K562 (cell line): Measurements from ENCODE around the gene IPO5. TPM values are rescaled to one million over a fixed set of nuclear protein-coding genes. Genes with fewer than 3 reads are reported as not detected.
A peak's percentile ranks its signal among the peaks of the same experiment; 100 is the strongest.

Experiments
- ATAC-seq: fragments of 200-7000 bp; cut with Tn5 transposase; 3 replicates; pipeline ENCODE4 v1.9.1; 2020; ENCODE audit warnings: moderate library complexity
- BruUV-seq: library from RNA; stranded (reverse); fragments of 400-500 nt; replicated peaks from 2 replicates; lab custom pipeline; 2021; lab: Mats Ljungman, UMichigan
- CTCF ChIA-PET: fragments of 300-600 bp; formaldehyde crosslinking; extraction: SDS; loops from one replicate; lab custom pipeline; 2021; ENCODE audit warnings: low intra/inter-chr PET ratio; lab: Yijun Ruan, JAX
- POLR2A ChIA-PET: fragments of 300-600, 350-650 bp; sonication (Branson Sonifier 250); formaldehyde crosslinking; extraction: SDS; loops from one replicate; lab custom pipeline; 2021; ENCODE audit warnings: antibody characterized with exemption, inconsistent platforms; lab: Yijun Ruan, JAX
- DNase-seq, 4 experiments: peaks; one replicate each; pipeline versions ENCODE4 v3.0.0 to v3.0.0-alpha.2; 2011 to 2018; ENCODE audit warnings: low spot score in 3 of 4, mixed read lengths in 3 of 4; ENCODE audit errors: extremely low read depth in 1 of 4
- FAIRE-seq: peaks from 2 replicates; lab custom pipeline; 2011; peaks lifted over from hg19 to GRCh38; lab: Jason Lieb, UNC
- H2AFZ ChIP-seq: 2 replicates; pipeline ENCODE4 v1.6.0; 2011; ENCODE audit warnings: low read depth, low read length, control low read depth, inconsistent platforms
- H3K27ac ChIP-seq: fragments of 200-600 bp; 3 replicates; pipeline ENCODE4 v1.8.0; 2011; ENCODE audit warnings: low read depth, mild to moderate bottlenecking, control low read depth, inconsistent platforms, low read length, moderate library complexity, mixed read lengths; ENCODE audit errors: extremely low read depth
- H3K27me3 ChIP-seq, 2 experiments: fragments of 300-600 bp in 1 of 2; 2 replicates in 1 of 2; 3 replicates in 1 of 2; pipeline versions ENCODE4 v1.6.0 to v1.8.0; 2011; ENCODE audit warnings: inconsistent platforms in 2 of 2, low read length in 2 of 2, mild to moderate bottlenecking in 1 of 2, mixed read lengths in 1 of 2, moderate library complexity in 1 of 2; ENCODE audit not compliant: control insufficient read depth in 2 of 2, insufficient read depth in 2 of 2
- H3K36me3 ChIP-seq: fragments of 300-600 bp; 3 replicates; pipeline ENCODE4 v1.8.0; 2011; ENCODE audit warnings: mild to moderate bottlenecking, low read length, inconsistent platforms; ENCODE audit not compliant: control insufficient read depth, insufficient read depth
- H3K4me1 ChIP-seq, 2 experiments: fragments of 200-600 bp in 1 of 2; replicated peaks in 1 of 2; 2 replicates in 1 of 2; 3 replicates in 1 of 2; pipeline versions ENCODE4 v1.5.1 to v1.8.0; 2011; ENCODE audit warnings: inconsistent platforms in 2 of 2, low read length in 2 of 2, mild to moderate bottlenecking in 1 of 2, mixed read lengths in 1 of 2, moderate library complexity in 1 of 2; ENCODE audit not compliant: control insufficient read depth in 2 of 2, insufficient read depth in 2 of 2
- H3K4me2 ChIP-seq: 2 replicates; pipeline ENCODE4 v1.6.1; 2011; ENCODE audit warnings: low read length, control low read depth, inconsistent platforms, mixed read lengths; ENCODE audit not compliant: insufficient read depth
- H3K4me3 ChIP-seq: fragments of 200-600 bp; sonication (generic), shearing (Covaris generic); 2 replicates; pipeline ENCODE4 v1.5.1; 2016; ENCODE audit warnings: control low read depth, inconsistent platforms
- H3K79me2 ChIP-seq: fragments of 200-600 bp; 3 replicates; pipeline ENCODE4 v1.8.0; 2011; ENCODE audit warnings: low read length, inconsistent platforms; ENCODE audit not compliant: control insufficient read depth, insufficient read depth
- H3K9ac ChIP-seq, 2 experiments: 2 replicates each; pipeline versions ENCODE4 v1.6.0 to v1.6.1; 2011; ENCODE audit warnings: low read depth in 2 of 2, low read length in 2 of 2, control low read depth in 1 of 2, inconsistent platforms in 1 of 2, mild to moderate bottlenecking in 1 of 2, mixed read lengths in 1 of 2; ENCODE audit not compliant: insufficient read depth in 1 of 2
- H3K9me1 ChIP-seq: one replicate; pipeline ENCODE4 v1.6.0; 2011; ENCODE audit warnings: inconsistent platforms, mild to moderate bottlenecking, low read length, moderate library complexity; ENCODE audit not compliant: control insufficient read depth, insufficient read depth
- H3K9me3 ChIP-seq: replicated peaks from 2 replicates; pipeline ENCODE4 v1.5.1; 2011; ENCODE audit warnings: low read depth, low read length, inconsistent platforms; ENCODE audit not compliant: control insufficient read depth, insufficient read depth
- H4K20me1 ChIP-seq: replicated peaks from 2 replicates; pipeline ENCODE4 v1.6.1; 2011; ENCODE audit warnings: low read length, inconsistent platforms, mixed read lengths; ENCODE audit not compliant: control insufficient read depth, insufficient read depth
- ATF1 ChIP-seq, 2 experiments: fragments of 450-650 bp in 1 of 2; IDR thresholded peaks; 2 replicates each; pipeline ENCODE4 v1.6.1; 2016; ENCODE audit warnings: missing compliant biosample characterization in 1 of 2, missing genetic modification characterization in 1 of 2
- ATF7 ChIP-seq: fragments of 450-650 bp; IDR thresholded peaks from 2 replicates; pipeline ENCODE4 v1.7.1; 2014; ENCODE audit warnings: mild to moderate bottlenecking, moderate library complexity
- CHD2 ChIP-seq: IDR thresholded peaks from 2 replicates; pipeline ENCODE4 v1.6.1; 2011; ENCODE audit warnings: low read depth, low read length
- CREM ChIP-seq: IDR thresholded peaks from 2 replicates; pipeline ENCODE4 v1.6.1; 2014; ENCODE audit warnings: antibody characterized with exemption, low read depth
- ZNF121 ChIP-seq: sonication (generic); formaldehyde crosslinking; conservative IDR thresholded peaks from 2 replicates; pipeline ENCODE4 v1.8.0; 2022; ENCODE audit warnings: missing genetic modification reagents
- WGBS: fragments of 100-300 bp; shearing (Covaris generic); methylation state at CpG from one replicate; pipeline ENCODE4 v1.1.6; 2016; ENCODE audit warnings: low coverage, mixed read lengths; ENCODE audit not compliant: insufficient coverage; ENCODE audit errors: missing lambda C conversion rate; 5-methylcytosine and 5-hydroxymethylcytosine counted together
- in situ Hi-C: fragments of 300-500 bp; cut with MboI; formaldehyde crosslinking; loops from 4 replicates; pipeline ENCODE4 v1.15.0; 2018; ENCODE audit warnings: inconsistent platforms, mixed read lengths
- intact Hi-C: fragments of 100-400 bp; cut with micrococcal nuclease; formaldehyde crosslinking; loops from 2 replicates; pipeline ENCODE4 v1.14.2; 2022
- polyA plus RNA-seq, 8 experiments: library from polyadenylated mRNA; depleted of rRNA in 4 of 8; stranded (reverse) in 5 of 8; unstranded in 3 of 8; fragments of >200 nt; fragmentation: Nextera tagmentation in 2 of 8; fragmentation: Illumina TruSeq in 1 of 8; extraction: Ambion mirVana in 2 of 8; extraction: Trizol in 1 of 8; gene quantifications; 2 replicates each; pipeline versions ENCODE4 v1.2.1 to v1.2.3, GENCODE V29; 2011 to 2014; ENCODE audit warnings: inconsistent platforms in 1 of 8, missing spikeins in 1 of 8
- total RNA-seq, 7 experiments: library from RNA; depleted of rRNA in 6 of 7; stranded (reverse); fragments of >200 nt in 6 of 7; fragmentation: Illumina TruSeq in 2 of 7; extraction: Trizol in 2 of 7; gene quantifications; 2 replicates each; pipeline versions ENCODE4 v1.2.1 to v1.2.3, GENCODE V29; 2011 to 2021; ENCODE audit warnings: low replicate concordance in 1 of 7
- TF ChIP-seq, protein P1 (sequence below), 2 experiments: fragments of 450-650 bp in 1 of 2; sonication (generic) in 1 of 2; formaldehyde crosslinking in 1 of 2; IDR thresholded peaks in 1 of 2; conservative IDR thresholded peaks in 1 of 2; 2 replicates each; pipeline versions ENCODE4 v1.6.1 to v1.8.1; 2016 to 2023; ENCODE audit warnings: mild to moderate bottlenecking in 2 of 2, moderate library complexity in 2 of 2, inconsistent platforms in 1 of 2, missing genetic modification reagents in 1 of 2

IPO5 gene
- total and polyA plus RNA-seq, 9 of the 15 experiments (the other 6 are each of a cell fraction or from before 2014, with no cell fraction given) = 45.8 to 206 (median 134) TPM

DNA sequence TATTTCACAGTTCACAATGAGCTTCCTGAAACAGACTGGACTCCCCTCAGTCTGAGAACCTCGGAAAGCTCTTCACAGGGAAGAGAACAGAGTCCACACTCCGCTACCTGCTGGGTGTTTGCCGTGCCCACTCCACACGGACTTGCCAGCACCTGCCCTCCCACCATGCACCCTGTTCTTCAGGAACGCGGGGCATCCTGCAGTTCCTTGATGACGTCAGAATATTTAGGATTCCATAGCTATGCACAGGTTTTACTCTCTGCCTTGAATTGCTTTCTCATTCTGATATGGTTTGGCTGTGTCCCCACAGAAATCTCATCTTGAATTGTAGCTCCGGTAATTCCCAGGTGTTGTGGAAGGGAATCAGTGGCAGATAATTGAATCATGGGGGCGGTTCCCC, 115.0 kb downstream of the IPO5 start:
- Histone ChIP-seq H3K36me3 (no peaks in the 10 kb centered on the region), H3K9ac (no peak overlapping the region), H3K4me3 (no peak overlapping the region), H3K9me3 (no peaks in the 10 kb centered on the region), H3K4me1 (no peaks in the 10 kb centered on the region), H3K79me2 (no peaks in the 10 kb centered on the region), H3K9me1 (no peaks in the 10 kb centered on the region), H3K27me3 (peaks cover 0 to 5% of the 10 kb centered on the region in 2 experiments; a peak in 2 of 5 replicates), H3K4me2 (peak overlapping the region; percentile 49), H4K20me1 (no peaks in the 10 kb centered on the region), H2AFZ (peak overlapping the region; percentile 68), H3K27ac (no peak overlapping the region)
- ATAC-seq (no peak), DNase-seq (peak in 1 of 4 experiments; percentile 2), FAIRE-seq (no peak)
- in situ Hi-C loops = no loop called here
- BruUV-seq = no TSS peak
- TF ChIP-seq ATF7 (peak; percentile 50; the same call in 1 of the 2 replicates), CREM (0 out of 2 replicates have a peak, but pooled peaks have one; percentile 29), ATF1 (CRISPR knock-in tag; IDR thresholded peaks at IDR 0.05) (no peak), ATF1 (tag; IDR thresholded peaks at IDR 0.05) (peak; percentile 41; the same call in 1 of the 2 replicates), CHD2 (0 out of 2 replicates have a peak, but pooled peaks have one; percentile 69), ZNF121 (CRISPR knock-in tag) (no peak)
- TF ChIP-seq, protein P1, sequence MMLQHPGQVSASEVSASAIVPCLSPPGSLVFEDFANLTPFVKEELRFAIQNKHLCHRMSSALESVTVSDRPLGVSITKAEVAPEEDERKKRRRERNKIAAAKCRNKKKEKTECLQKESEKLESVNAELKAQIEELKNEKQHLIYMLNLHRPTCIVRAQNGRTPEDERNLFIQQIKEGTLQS (IDR thresholded peaks at IDR 0.05) = peak; percentile 58; the same call in 1 of the 2 replicates
- TF ChIP-seq, protein P1 (CRISPR knock-in tag; conservative IDR thresholded peaks at IDR 0.05) = no peak
- CTCF ChIA-PET = no interaction called here
- WGBS = 9% methylated on average over 7 of the region's 9 CpGs
- intact Hi-C loops = no loop called here
- POLR2A ChIA-PET = interaction anchor here (0.5 kb wide), 1 partner anchor 1537 kb away, joined by 3 read pairs; no protein-coding TSS in a partner anchor
